HepG2 (cell line): ENCODE results near the gene MPPE1. TPM values are rescaled to one million over a fixed set of nuclear protein-coding genes. Genes with fewer than 3 reads are reported as not detected.

ENCODE experiments used
- ATAC-seq: fragments of 200-7000 bp; cut with Tn5 transposase; 3 replicates; pipeline ENCODE4 v1.9.1; 2020; ENCODE audit warnings: mild to moderate bottlenecking, moderate library complexity
- BruUV-seq: library from RNA; stranded (reverse); fragments of 400-500 nt; replicated peaks from 2 replicates; lab custom pipeline; 2021; lab: Mats Ljungman, UMichigan
- CTCF ChIA-PET: fragments of 300-600 bp; formaldehyde crosslinking; extraction: SDS; loops from one replicate; lab custom pipeline; 2021; ENCODE audit warnings: low total read pairs, inconsistent platforms, low intra/inter-chr PET ratio; lab: Yijun Ruan, JAX
- POLR2A ChIA-PET: fragments of 350-600 bp; sonication (Branson Sonifier 250); formaldehyde crosslinking; loops from one replicate; lab custom pipeline; 2020; ENCODE audit warnings: antibody characterized with exemption, inconsistent platforms; lab: Yijun Ruan, JAX
- DNase-seq: peaks from one replicate; pipeline ENCODE4 v3.0.0-alpha.2; 2015; ENCODE audit warnings: low spot score
- FAIRE-seq: peaks from 3 replicates; lab custom pipeline; 2011; peaks lifted over from hg19 to GRCh38; lab: Jason Lieb, UNC
- H2AFZ ChIP-seq: one replicate; pipeline ENCODE4 v1.6.1; 2011; ENCODE audit warnings: low read length, inconsistent platforms
- H3K27ac ChIP-seq: fragments of 300-600 bp; 3 replicates; pipeline ENCODE4 v1.8.0; 2011; ENCODE audit warnings: mixed run types, mild to moderate bottlenecking, mixed read lengths, low read length, inconsistent platforms; ENCODE audit not compliant: insufficient read depth; ENCODE audit errors: extremely low read length
- H3K27me3 ChIP-seq, 2 experiments: fragments of 200-600 bp in 1 of 2; 2 replicates in 1 of 2; 3 replicates in 1 of 2; pipeline versions ENCODE4 v1.6.0 to v1.8.0; 2011; ENCODE audit warnings: low read length in 2 of 2, mild to moderate bottlenecking in 2 of 2, moderate library complexity in 2 of 2, inconsistent platforms in 1 of 2; ENCODE audit not compliant: insufficient read depth in 2 of 2, control insufficient read depth in 1 of 2
- H3K36me3 ChIP-seq, 2 experiments: fragments of 200-600 bp in 1 of 2; replicated peaks in 1 of 2; 2 replicates in 1 of 2; 3 replicates in 1 of 2; pipeline versions ENCODE4 v1.5.1 to v1.8.0; 2011; ENCODE audit warnings: low read length in 2 of 2, inconsistent platforms in 1 of 2; ENCODE audit not compliant: insufficient read depth in 2 of 2, control insufficient read depth in 1 of 2
- H3K4me1 ChIP-seq: 2 replicates; pipeline ENCODE4 v1.5.1; 2012; ENCODE audit warnings: low read length, inconsistent platforms; ENCODE audit not compliant: insufficient read depth
- H3K4me2 ChIP-seq: 2 replicates; pipeline ENCODE4 v1.6.0; 2011; ENCODE audit warnings: low read depth, low read length, inconsistent platforms
- H3K4me3 ChIP-seq, 3 experiments: fragments of 200-600 bp in 1 of 3; sonication (generic), shearing (Covaris generic) in 1 of 3; replicated peaks in 1 of 3; 2 replicates each; pipeline ENCODE4 v1.5.1; 2011 to 2016; ENCODE audit warnings: low read length in 3 of 3, inconsistent platforms in 2 of 3, low read depth in 2 of 3, mild to moderate bottlenecking in 2 of 3, control low read depth in 1 of 3, mixed read lengths in 1 of 3; ENCODE audit not compliant: insufficient read depth in 1 of 3
- H3K79me2 ChIP-seq: one replicate; pipeline ENCODE4 v1.6.1; 2011; ENCODE audit warnings: low read length, inconsistent platforms; ENCODE audit not compliant: insufficient read depth
- H3K9ac ChIP-seq: 2 replicates; pipeline ENCODE4 v1.6.0; 2011; ENCODE audit warnings: mild to moderate bottlenecking, low read depth, low read length, inconsistent platforms; ENCODE audit not compliant: insufficient read depth
- H3K9me3 ChIP-seq: 2 replicates; pipeline ENCODE4 v1.5.1; 2012; ENCODE audit warnings: mild to moderate bottlenecking, low read length
- H4K20me1 ChIP-seq: 2 replicates; pipeline ENCODE4 v1.6.0; 2011; ENCODE audit warnings: inconsistent platforms, mild to moderate bottlenecking, low read length, moderate library complexity; ENCODE audit not compliant: insufficient read depth
- IKZF1 ChIP-seq: fragments of 450-650 bp; IDR thresholded peaks from 2 replicates; pipeline ENCODE4 v1.7.1; 2016
- STAT6 ChIP-seq: sonication (generic); formaldehyde crosslinking; IDR thresholded peaks from 2 replicates; pipeline ENCODE4 v1.4.0; 2020; ENCODE audit warnings: missing genetic modification reagents, mild to moderate bottlenecking, borderline replicate concordance
- ZBTB8A ChIP-seq: sonication (generic); formaldehyde crosslinking; IDR thresholded peaks from 2 replicates; pipeline ENCODE4 v1.4.0; 2020; ENCODE audit warnings: mild to moderate bottlenecking, low read depth, missing genetic modification reagents, borderline replicate concordance
- ZNF274 ChIP-seq: sonication (generic); formaldehyde crosslinking; IDR thresholded peaks from 2 replicates; pipeline ENCODE4 v1.5.1; 2020; ENCODE audit warnings: mild to moderate bottlenecking, missing genetic modification reagents
- ZNF512B ChIP-seq: sonication (generic); formaldehyde crosslinking; IDR thresholded peaks from 2 replicates; pipeline ENCODE4 v1.5.1; 2020; ENCODE audit warnings: missing genetic modification reagents, mild to moderate bottlenecking, borderline replicate concordance
- ZNF687 ChIP-seq: sonication (generic); formaldehyde crosslinking; IDR thresholded peaks from 2 replicates; pipeline ENCODE4 v1.5.1; 2020; ENCODE audit warnings: mild to moderate bottlenecking, missing genetic modification reagents, moderate library complexity
- WGBS: methylation state at CpG from one replicate; pipeline ENCODE4 v1.1.6; 2017; ENCODE audit warnings: low lambda C conversion rate; 5-methylcytosine and 5-hydroxymethylcytosine counted together
- in situ Hi-C: cut with HindIII; loops from 2 replicates; pipeline ENCODE4 v1.10.0; 2017; ENCODE audit warnings: low pct_unique_long_range_greater_than_20kb; ENCODE audit not compliant: extremely low pct_ligation_motif_present
- intact Hi-C: fragments of 100-400 bp; cut with micrococcal nuclease; formaldehyde crosslinking; loops from one replicate; pipeline ENCODE4 v1.10.0; 2022; ENCODE audit not compliant: unreplicated experiment
- polyA plus RNA-seq, 8 experiments: library from polyadenylated mRNA; depleted of rRNA in 3 of 8; stranded (reverse) in 7 of 8; unstranded in 1 of 8; fragments of >200 nt; fragmentation: Illumina TruSeq in 4 of 8; extraction: Trizol in 4 of 8; gene quantifications; 2 replicates each; pipeline versions ENCODE4 v1.2.1 to v1.2.3, GENCODE V29; 2011 to 2016; ENCODE audit warnings: low read depth in 4 of 8, missing spikeins in 1 of 8, mixed read lengths in 1 of 8; ENCODE audit not compliant: insufficient read depth in 1 of 8
- total RNA-seq, 5 experiments: library from RNA; depleted of rRNA; stranded (reverse); fragments of >200 nt; fragmentation: Illumina TruSeq; extraction: Trizol; gene quantifications; 2 replicates each; pipeline ENCODE4 v1.2.3, GENCODE V29; 2016; ENCODE audit warnings: low read depth in 1 of 5
- TF ChIP-seq, protein P1 (sequence below): sonication (generic); formaldehyde crosslinking; IDR thresholded peaks from 2 replicates; pipeline ENCODE4 v1.4.0; 2020; ENCODE audit warnings: mild to moderate bottlenecking, missing genetic modification reagents
- TF ChIP-seq, protein P2 (sequence below): sonication (generic); formaldehyde crosslinking; IDR thresholded peaks from 2 replicates; pipeline ENCODE4 v1.8.0; 2022; ENCODE audit warnings: missing genetic modification reagents, mild to moderate bottlenecking, inconsistent platforms, borderline replicate concordance

The MPPE1 gene
- total and polyA plus RNA-seq, 2 of the 13 experiments (the other 11 are each of a cell fraction or from before 2014, with no cell fraction given) = 9.6 to 11.9 TPM

- POLR2A ChIA-PET = interaction anchor here (0.8 to 1.1 kb wide), 2 partner anchors 12 to 143 kb away, joined by 4 to 9 read pairs; no protein-coding TSS in a partner anchor
- Histone ChIP-seq H3K36me3 (no peaks in the 10 kb centered on the region), H3K9ac (peak overlapping the region; percentile 91), H3K27me3 (no peaks in the 10 kb centered on the region; a peak in 1 of 5 replicates), H3K4me2 (peak overlapping the region; percentile 96), H3K79me2 (peaks cover 27% of the 10 kb centered on the region), H3K27ac (peak overlapping the region; percentile 80), H3K9me3 (no peaks in the 10 kb centered on the region), H4K20me1 (no peaks in the 10 kb centered on the region), H2AFZ (no peak overlapping the region), H3K4me1 (peaks cover 55% of the 10 kb centered on the region), H3K4me3 (peak overlapping the region; percentile 68 to 93 (median 83))
- ATAC-seq (peak; percentile 50), FAIRE-seq (no peak), DNase-seq (peak; percentile 12)
- intact Hi-C loops = loop anchor here (1.0 to 10.0 kb wide), 4 partner anchors 12 to 143 kb away; partner anchors contain the start of gene MPPE1
- in situ Hi-C loops = no loop called here
- CTCF ChIA-PET = no interaction called here
- TSS peak; percentile 89 for BruUV-seq
- 7% methylated on average over 2 of the region's 23 CpGs for whole genome bisulfite sequencing
- peak; percentile 59 for TF ChIP-seq ZNF687 (CRISPR knock-in tag)
- TF ChIP-seq ZBTB8A (CRISPR knock-in tag) = no peak
- TF ChIP-seq, protein P1, sequence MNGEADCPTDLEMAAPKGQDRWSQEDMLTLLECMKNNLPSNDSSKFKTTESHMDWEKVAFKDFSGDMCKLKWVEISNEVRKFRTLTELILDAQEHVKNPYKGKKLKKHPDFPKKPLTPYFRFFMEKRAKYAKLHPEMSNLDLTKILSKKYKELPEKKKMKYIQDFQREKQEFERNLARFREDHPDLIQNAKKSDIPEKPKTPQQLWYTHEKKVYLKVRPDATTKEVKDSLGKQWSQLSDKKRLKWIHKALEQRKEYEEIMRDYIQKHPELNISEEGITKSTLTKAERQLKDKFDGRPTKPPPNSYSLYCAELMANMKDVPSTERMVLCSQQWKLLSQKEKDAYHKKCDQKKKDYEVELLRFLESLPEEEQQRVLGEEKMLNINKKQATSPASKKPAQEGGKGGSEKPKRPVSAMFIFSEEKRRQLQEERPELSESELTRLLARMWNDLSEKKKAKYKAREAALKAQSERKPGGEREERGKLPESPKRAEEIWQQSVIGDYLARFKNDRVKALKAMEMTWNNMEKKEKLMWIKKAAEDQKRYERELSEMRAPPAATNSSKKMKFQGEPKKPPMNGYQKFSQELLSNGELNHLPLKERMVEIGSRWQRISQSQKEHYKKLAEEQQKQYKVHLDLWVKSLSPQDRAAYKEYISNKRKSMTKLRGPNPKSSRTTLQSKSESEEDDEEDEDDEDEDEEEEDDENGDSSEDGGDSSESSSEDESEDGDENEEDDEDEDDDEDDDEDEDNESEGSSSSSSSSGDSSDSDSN = peak; percentile 35; the same call in 1 of the 2 replicates
- TF ChIP-seq, protein P2, sequence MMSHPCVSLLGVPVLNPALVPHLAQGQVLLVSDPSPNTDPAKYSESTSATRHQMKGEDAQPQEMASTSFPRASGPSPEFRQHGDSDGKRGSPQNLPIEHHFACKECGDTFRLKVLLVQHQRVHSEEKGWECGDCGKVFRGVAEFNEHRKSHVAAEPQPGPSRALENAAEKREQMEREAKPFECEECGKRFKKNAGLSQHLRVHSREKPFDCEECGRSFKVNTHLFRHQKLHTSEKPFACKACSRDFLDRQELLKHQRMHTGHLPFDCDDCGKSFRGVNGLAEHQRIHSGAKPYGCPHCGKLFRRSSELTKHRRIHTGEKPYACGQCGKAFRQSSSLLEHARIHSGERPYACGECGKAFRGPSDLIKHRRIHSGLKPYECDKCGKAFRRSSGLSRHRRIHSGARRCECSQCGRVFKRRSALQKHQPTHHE (CRISPR knock-in tag) = no peak
- TF ChIP-seq ZNF274 (CRISPR knock-in tag) = no peak
- TF ChIP-seq ZNF512B (CRISPR knock-in tag) = no peak
- TF ChIP-seq IKZF1 = no peak
- TF ChIP-seq STAT6 (CRISPR knock-in tag) = no peak
Measured at GRCh38 chr18:11851806-11852337, 56.2 kb downstream of the MPPE1 start.
